ENCODE results near the gene GEMIN7.

The GEMIN7 gene

GRCh38 chr19:45059258-45059965, 19.6 kb upstream of the GEMIN7 start:
- in situ Hi-C loops (cut with MboI; ENCODE audit: low sequenced_read_pairs) = no loop called here

DNA sequence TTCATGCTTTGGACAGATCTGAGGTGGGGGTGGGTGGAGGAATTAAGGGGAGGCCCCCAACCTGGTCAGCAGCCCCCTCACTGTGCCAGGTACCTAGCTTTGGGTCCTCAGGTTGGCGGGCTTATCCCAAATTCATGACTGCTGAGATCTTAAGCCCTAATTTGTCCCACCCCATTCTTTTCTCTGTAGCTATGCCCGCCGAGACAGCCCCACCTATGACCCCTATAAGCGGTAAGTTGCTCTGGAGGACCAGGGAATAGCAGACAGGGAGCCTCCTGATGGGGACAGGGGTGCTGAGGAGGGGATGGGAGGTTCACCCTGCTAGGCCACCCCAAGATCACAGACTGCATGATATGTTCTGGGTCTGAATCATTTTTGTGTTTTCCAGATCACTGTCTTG, 17.1 kb upstream of the GEMIN7 start:
- in situ Hi-C loops (cut with MboI; ENCODE audit: low sequenced_read_pairs) = no loop called here

DNA sequence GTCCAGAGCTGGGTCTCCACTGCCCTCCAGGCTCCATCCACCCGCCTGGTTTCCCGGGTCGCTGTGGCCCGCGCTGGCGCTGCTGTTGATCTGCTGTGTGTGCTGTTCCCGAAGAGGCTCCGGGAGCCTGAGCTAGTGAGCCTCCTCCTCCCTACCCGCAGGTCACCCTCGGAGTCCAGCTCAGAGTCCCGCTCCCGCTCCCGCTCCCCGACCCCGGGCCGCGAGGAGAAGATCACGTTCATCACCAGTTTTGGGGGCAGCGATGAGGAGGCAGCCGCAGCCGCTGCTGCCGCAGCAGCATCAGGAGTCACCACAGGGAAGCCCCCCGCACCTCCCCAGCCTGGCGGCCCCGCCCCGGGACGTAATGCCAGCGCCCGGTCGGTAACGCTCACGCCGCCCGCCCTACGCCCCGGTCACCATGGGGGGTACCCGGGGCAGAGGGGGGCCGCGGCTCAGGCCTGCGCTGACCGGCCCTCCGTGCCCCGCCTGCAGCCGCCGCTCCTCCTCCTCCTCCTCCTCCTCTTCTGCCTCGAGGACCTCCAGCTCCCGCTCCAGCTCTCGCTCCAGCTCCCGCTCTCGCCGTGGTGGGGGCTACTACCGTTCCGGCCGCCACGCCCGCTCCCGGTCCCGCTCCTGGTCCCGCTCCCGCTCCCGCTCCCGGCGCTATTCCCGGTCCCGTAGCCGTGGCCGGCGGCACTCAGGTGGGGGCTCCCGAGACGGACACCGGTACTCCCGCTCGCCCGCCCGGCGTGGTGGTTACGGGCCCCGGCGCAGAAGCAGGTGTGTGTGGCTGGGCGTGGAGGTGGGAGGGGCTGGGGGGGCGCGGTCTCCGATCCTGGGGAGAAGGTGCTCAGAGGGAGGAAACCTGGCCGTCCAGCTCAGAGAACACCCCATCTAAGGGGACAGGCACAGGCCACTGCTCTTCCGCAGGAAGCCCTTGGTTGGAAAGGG, 14.9 kb upstream of the GEMIN7 start:
- in situ Hi-C loops (cut with MboI; ENCODE audit: low sequenced_read_pairs) = no loop called here

- in situ Hi-C loops (cut with MboI; ENCODE audit: low sequenced_read_pairs) = no loop called here
These were observed 12.0 kb upstream of the GEMIN7 start for GRCh38 chr19:45066921-45067661.

GRCh38 chr19:45068041-45068440, 11.0 kb upstream of the GEMIN7 start:
- in situ Hi-C loops (cut with MboI; ENCODE audit: low sequenced_read_pairs) = no loop called here

DNA sequence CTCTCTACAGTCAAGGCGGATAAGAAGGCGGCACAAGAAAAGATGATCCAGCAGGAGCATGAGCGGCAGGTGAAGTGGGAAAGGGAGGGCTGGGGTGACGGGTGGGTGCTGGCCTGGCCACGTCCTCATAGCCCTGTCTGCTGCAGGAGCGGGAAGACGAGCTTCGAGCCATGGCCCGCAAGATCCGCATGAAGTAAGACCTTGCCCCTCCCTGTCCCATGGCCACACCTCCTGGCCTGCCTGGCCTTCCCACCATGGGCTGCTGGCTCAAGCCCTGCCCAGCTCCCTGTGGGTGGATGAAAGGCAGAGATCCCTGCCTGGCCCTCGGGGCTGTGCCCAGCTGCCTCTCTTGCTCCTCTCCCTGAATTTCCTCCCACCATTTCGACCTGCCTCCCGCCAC, 10.0 kb upstream of the GEMIN7 start:
- in situ Hi-C loops (cut with MboI; ENCODE audit: low sequenced_read_pairs) = no loop called here

DNA sequence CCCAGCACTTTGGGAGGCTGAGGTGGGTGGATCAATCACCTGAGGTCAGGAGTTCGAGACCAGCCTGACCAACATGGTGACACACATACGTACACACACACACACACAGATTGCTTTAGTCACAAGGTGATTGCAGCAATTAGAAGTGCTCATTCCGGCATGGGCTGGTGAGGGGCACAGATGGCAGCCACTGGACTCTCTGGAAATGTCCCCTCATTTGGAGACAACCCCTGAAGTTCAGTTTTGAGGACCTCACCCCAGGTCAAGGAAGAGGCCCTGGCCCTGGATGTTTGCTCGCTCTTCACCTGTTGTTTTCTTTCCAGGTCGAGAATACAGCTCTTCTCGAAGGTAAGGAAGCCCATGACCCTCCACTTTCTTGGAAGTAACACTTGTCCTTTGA, 8.8 kb upstream of the GEMIN7 start:
- in situ Hi-C loops (cut with MboI; ENCODE audit: low sequenced_read_pairs) = no loop called here

GRCh38 chr19:45070861-45071544, 8.1 kb upstream of the GEMIN7 start:
- in situ Hi-C loops (cut with MboI; ENCODE audit: low sequenced_read_pairs) = no loop called here

DNA sequence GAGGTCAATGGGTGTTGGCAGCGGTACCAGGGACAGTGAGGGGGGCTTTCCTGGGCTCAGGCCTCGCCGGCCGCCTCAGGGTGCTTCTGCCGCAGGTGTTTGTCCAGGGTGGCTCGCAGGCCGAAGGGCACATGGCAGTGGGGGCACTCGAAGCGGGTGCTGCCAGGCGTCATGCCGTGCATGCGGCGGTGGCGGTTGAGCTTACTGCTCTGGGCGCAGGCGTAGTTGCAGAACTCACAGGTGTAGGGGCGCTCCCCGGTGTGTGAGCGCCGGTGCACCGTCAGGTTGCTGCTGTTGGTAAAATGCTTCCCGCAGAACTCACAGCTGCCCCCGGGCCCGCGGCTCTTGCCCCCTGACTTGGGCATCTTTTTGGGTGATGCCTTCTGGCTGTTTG, 7.5 kb upstream of the GEMIN7 start:
- in situ Hi-C loops (cut with MboI; ENCODE audit: low sequenced_read_pairs) = no loop called here

DNA sequence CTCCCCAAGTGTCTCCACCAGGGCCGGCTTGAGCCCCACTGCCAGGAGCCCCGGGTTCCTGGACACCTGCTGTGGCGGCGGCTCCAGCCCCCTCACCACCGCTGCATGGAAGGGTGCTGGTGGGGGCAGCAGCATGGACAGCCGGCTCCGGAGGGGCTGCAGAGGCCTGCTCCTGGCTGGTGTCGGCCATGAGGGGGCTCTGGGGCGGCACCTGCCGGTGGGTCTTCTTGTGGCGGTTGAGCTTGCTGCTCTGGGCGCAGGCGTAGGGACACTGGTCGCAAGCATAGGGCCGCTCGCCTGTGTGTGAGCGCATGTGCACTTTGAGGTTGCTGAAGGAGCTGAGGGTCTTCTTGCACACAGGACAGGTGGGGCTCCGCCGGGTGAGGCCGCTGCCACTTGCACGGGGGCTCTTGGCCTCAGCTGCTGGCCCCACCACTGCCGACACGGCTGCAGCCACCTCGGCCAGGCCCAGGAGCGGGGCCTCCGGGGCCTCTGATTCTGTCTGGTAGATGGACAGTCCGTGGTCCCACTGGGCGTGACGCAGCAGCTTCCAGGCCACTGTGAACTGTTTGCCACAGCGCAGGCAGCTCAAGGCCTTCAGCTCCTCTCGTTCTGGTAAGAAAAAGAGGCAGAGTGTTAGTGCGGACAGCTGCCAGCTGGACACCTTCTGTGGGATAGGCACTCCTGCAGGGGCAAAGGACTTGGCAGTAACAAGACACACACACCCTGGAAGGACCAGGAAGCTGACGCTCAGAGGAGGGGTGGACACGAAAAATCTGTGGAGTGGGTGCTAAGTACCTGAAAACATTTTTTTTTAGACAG, 6.9 kb upstream of the GEMIN7 start:
- in situ Hi-C loops (cut with MboI; ENCODE audit: low sequenced_read_pairs) = no loop called here

DNA sequence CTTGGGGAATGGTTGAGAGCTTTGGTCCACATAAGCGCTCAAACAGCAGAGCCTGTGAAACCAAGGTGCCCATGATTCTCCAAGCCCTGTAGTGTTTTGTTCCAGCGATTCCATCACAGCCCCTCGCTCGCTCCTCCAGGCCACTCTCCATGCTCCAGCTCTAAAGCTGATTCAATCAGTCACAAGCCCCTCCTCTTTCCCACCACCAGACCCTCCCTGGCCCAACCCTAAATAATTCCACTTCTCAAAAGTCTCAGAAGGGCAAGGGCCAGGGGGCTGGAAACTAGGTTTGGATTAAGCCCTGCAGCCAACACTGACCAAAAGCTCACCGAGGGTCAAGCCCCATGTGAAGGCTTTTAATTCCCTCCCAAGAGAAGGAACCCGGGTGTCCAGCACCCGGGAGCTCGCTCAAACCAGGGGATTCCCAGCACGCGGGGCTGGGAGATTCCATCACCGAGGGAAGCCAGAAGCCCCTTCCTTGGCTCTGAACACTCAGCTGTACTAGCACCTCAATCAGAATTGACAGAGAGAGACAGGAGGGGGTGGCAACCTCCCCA, 4.2 kb upstream of the GEMIN7 start:
- in situ Hi-C loops (cut with MboI; ENCODE audit: low sequenced_read_pairs) = no loop called here

GRCh38 chr19:45075301-45076028, 3.6 kb upstream of the GEMIN7 start:
- in situ Hi-C loops (cut with MboI; ENCODE audit: low sequenced_read_pairs) = no loop called here

DNA sequence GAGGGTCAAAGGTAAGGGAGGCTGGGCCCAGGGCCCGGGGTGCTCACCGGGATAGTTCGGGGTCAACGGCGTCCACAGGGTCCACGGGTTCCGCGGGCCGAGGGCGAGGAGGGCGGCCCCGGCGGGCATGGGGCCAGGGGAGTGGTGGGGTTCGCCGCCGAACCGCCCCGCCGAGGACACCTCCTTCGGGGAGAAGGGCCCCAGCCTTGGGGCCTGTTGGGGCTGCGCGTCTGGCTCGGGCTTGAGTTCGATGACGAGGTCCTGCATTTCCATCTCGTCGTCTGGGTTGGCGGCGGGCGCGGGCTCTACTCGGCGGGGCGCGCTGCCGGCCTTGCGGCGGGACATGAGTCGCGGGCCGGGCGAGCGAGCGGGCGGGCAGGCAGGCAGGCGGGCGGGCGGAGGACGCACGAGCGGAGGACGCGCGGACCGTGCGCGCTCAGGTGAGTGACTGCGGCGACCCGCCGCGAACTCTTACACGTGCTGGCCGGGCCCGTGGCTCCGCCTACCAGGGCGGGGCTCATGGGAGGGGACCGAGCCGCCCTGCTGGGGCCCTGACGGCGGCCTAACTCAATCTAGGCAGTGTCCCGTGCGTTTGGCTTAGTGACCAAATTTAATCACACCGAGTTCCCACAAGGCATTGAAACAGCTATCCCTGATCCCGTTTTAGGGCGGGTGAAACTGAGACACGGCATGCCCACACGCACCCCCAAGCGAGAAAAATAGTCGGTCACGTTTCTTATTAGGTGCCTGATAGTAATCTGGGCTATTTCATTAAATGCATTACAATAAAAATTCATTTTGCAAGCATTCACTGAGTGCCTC, 2.8 kb upstream of the GEMIN7 start, which contains the start of gene ZNF296:
Gene ZNF296, minus strand, starts transcription at position 450 of the 822 bp plus-strand sequence. Its CDS starts 105 bp downstream, at position 345.
- in situ Hi-C loops (cut with MboI; ENCODE audit: low sequenced_read_pairs) = no loop called here

DNA sequence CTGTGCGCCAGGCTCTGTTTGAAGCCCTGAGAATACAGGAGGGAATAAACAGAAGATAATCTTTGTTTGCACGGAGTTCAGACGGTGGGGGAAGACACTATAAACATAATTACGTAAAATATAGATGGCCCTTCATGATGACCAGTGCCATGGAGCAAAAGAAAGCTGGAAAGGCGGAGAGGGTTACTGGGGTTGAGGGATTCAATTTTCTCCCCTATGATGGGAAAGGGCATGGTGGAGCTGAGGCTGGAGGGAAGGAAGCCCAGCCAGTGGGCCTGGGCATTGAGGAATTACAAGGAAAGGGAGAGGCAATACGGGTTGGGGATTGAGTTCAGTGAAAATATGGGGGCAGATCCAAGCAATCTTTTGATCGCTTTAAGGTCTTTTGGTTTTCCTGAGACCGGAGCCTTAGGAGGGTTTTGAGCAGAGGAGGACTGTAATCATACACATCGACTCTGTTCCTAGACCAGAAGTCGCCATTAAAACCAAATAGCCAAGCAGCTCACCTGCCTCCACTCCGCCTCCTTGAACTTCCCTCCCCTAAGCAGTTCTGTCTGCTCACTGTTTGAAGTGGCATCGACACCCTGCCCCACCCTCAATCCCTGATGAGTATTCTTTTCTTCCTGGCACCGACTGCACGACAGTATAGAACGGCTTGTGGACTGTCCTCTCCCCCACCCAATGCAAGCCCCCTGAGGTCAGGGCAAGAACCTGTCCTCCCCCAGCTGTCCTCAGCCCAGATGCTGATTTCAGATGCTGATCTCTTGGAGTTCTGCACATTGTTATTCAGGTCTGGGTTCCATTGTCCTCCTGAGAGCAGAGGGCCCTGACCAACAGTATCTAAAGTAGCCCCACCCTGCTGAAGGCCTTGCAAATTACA, 2.0 kb upstream of the GEMIN7 start:
- in situ Hi-C loops (cut with MboI; ENCODE audit: low sequenced_read_pairs) = no loop called here

- in situ Hi-C loops (cut with MboI; ENCODE audit: low sequenced_read_pairs) = no loop called here
These were observed 534 bp upstream of the GEMIN7 start for GRCh38 chr19:45078390-45079062.

DNA sequence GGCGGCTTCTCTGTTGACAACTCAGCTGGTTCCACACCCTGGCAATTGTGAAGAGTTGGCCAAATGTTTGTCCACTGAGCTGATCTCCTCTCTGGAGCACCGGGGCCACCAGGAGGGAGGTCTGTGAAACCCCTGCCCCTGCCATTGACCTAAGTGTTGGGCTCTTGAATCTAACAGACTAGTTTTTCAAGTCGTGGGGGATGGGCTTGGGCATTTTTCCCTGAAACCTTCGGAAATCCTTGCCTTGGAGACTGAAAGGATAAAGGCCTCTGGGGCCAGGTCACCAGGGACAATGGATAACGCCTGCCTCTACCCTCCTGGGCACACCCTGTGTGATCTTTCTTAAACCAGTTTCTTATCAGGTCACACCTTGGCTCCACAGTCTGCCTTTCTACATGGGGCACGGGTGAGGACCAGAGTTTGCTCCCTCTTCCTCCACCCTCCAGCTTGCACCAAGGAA, 881 bp downstream of the GEMIN7 start:
- in situ Hi-C loops (cut with MboI; ENCODE audit: low sequenced_read_pairs) = no loop called here
